LNCAP (cell line): ENCODE results near the gene SPDYC.

Experiments used
- CTCF ChIP-seq: fragments of 450-650 bp; IDR thresholded peaks from 2 replicates; pipeline ENCODE4 v1.5.1; 2017; ENCODE audit warnings: mild to moderate bottlenecking

SPDYC gene

GRCh38 chr11:65156256-65156655 is 13.8 kb upstream of the SPDYC start:
- TF ChIP-seq CTCF: no peak

GRCh38 chr11:65156926-65157325 is 13.1 kb upstream of the SPDYC start:
- no peak for TF ChIP-seq CTCF

GRCh38 chr11:65157336-65157735 is 12.7 kb upstream of the SPDYC start:
- no peak for TF ChIP-seq CTCF

- no peak for TF ChIP-seq CTCF
Observed at GRCh38 chr11:65159012-65159411, 11.0 kb upstream of the SPDYC start.

GRCh38 chr11:65160643-65161042 is 9.4 kb upstream of the SPDYC start:
- TF ChIP-seq CTCF: no peak

GRCh38 chr11:65163684-65164083 is 6.3 kb upstream of the SPDYC start:
- TF ChIP-seq CTCF: no peak

- TF ChIP-seq CTCF: no peak
Observed at GRCh38 chr11:65165410-65166317, 4.4 kb upstream of the SPDYC start.
